CD14-positive monocyte (primary cell): Measurements from ENCODE around the gene CALML3. TPM values are rescaled to one million over a fixed set of nuclear protein-coding genes. Genes with fewer than 3 reads are reported as not detected.

ENCODE experiments used
- DNase-seq, 3 donors: peaks; one replicate each; pipeline ENCODE4 v3.0.0-alpha.2; 2011 to 2022
- H2AFZ ChIP-seq: 2 replicates; pipeline ENCODE4 v1.6.0; 2012; ENCODE audit warnings: mild to moderate bottlenecking, low read depth, low read length, inconsistent platforms; ENCODE audit not compliant: insufficient read depth, poor library complexity, severe bottlenecking
- H3K27ac ChIP-seq, 2 donors: 1 replicate in 1 of 2; 2 replicates in 1 of 2; pipeline ENCODE4 v1.5.1; 2012 to 2013; ENCODE audit warnings: low read length in 2 of 2, control low read depth in 1 of 2, inconsistent platforms in 1 of 2, low read depth in 1 of 2, mild to moderate bottlenecking in 1 of 2
- H3K27me3 ChIP-seq, 2 donors: one replicate each; pipeline versions ENCODE4 v1.6.0 to v1.6.1; 2011 to 2013; ENCODE audit warnings: low read length in 2 of 2; ENCODE audit not compliant: control insufficient read depth in 2 of 2, insufficient read depth in 2 of 2
- H3K36me3 ChIP-seq, 2 donors: replicated peaks in 1 of 2; 1 replicate in 1 of 2; 2 replicates in 1 of 2; pipeline versions ENCODE4 v1.5.1 to v1.6.1; 2012 to 2013; ENCODE audit warnings: low read length in 2 of 2, control low read depth in 1 of 2, inconsistent platforms in 1 of 2, mild to moderate bottlenecking in 1 of 2; ENCODE audit not compliant: insufficient read depth in 2 of 2, control insufficient read depth in 1 of 2
- H3K4me1 ChIP-seq, 2 donors: 1 replicate in 1 of 2; 2 replicates in 1 of 2; pipeline versions ENCODE4 v1.5.1 to v1.6.1; 2012 to 2013; ENCODE audit warnings: low read length in 2 of 2, control low read depth in 1 of 2, inconsistent platforms in 1 of 2, mild to moderate bottlenecking in 1 of 2, moderate library complexity in 1 of 2; ENCODE audit not compliant: insufficient read depth in 2 of 2, control insufficient read depth in 1 of 2
- H3K4me2 ChIP-seq: replicated peaks from 2 replicates; pipeline ENCODE3; 2012; ENCODE audit warnings: low read length, moderate library complexity, mild to moderate bottlenecking; ENCODE audit not compliant: poor library complexity, severe bottlenecking; ENCODE audit errors: extremely low read depth
- H3K4me3 ChIP-seq, 3 experiments: fragments of 200-600 bp in 1 of 3; sonication (generic) in 1 of 3; replicated peaks in 1 of 3; 1 replicate in 2 of 3; 2 replicates in 1 of 3; pipeline ENCODE4 v1.5.1; 2011 to 2013; ENCODE audit warnings: low read length in 3 of 3, mild to moderate bottlenecking in 3 of 3, control low read depth in 2 of 3, low read depth in 2 of 3, inconsistent platforms in 1 of 3, moderate library complexity in 1 of 3
- H3K79me2 ChIP-seq: 2 replicates; pipeline ENCODE4 v1.6.0; 2012; ENCODE audit warnings: mild to moderate bottlenecking, control low read depth, inconsistent platforms, low read length, moderate library complexity; ENCODE audit not compliant: insufficient read depth
- H3K9ac ChIP-seq: 2 replicates; pipeline ENCODE4 v1.6.0; 2017; ENCODE audit warnings: low read length, mild to moderate bottlenecking; ENCODE audit not compliant: insufficient read depth, poor library complexity, severe bottlenecking
- H3K9me3 ChIP-seq, 2 donors: replicated peaks in 1 of 2; 1 replicate in 1 of 2; 2 replicates in 1 of 2; pipeline versions ENCODE4 v1.5.1 to v1.6.1; 2012 to 2013; ENCODE audit warnings: low read length in 2 of 2, control low read depth in 1 of 2; ENCODE audit not compliant: control insufficient read depth in 1 of 2, insufficient read depth in 1 of 2
- H4K20me1 ChIP-seq: 2 replicates; pipeline ENCODE4 v1.6.0; 2012; ENCODE audit warnings: mild to moderate bottlenecking, low read length, control low read depth, moderate library complexity; ENCODE audit not compliant: insufficient read depth
- H3K27ac Mint-ChIP-seq, 7 donors: one replicate each; pipeline ENCODE4 v1.8.0; 2020; ENCODE audit warnings: mild to moderate bottlenecking in 7 of 7, mixed read lengths in 7 of 7, moderate library complexity in 6 of 7, inconsistent platforms in 2 of 7
- H3K27me3 Mint-ChIP-seq, 3 donors: one replicate each; pipeline ENCODE4 v1.8.0; 2021 to 2022; ENCODE audit warnings: low read depth in 3 of 3, mild to moderate bottlenecking in 3 of 3, mixed read lengths in 3 of 3, moderate library complexity in 3 of 3, inconsistent platforms in 1 of 3
- H3K36me3 Mint-ChIP-seq, 2 donors: one replicate each; pipeline ENCODE4 v1.8.0; 2020; ENCODE audit warnings: mixed read lengths in 2 of 2, inconsistent platforms in 1 of 2, mild to moderate bottlenecking in 1 of 2
- H3K4me1 Mint-ChIP-seq: one replicate; pipeline ENCODE4 v1.8.0; 2020; ENCODE audit warnings: mild to moderate bottlenecking, mixed read lengths
- H3K4me3 Mint-ChIP-seq, 2 donors: one replicate each; pipeline ENCODE4 v1.8.0; 2020; ENCODE audit warnings: mild to moderate bottlenecking in 2 of 2, mixed read lengths in 2 of 2, moderate library complexity in 1 of 2
- H3K9me3 Mint-ChIP-seq, 7 donors: one replicate each; pipeline ENCODE4 v1.8.0; 2020 to 2022; ENCODE audit warnings: mixed read lengths in 7 of 7, mild to moderate bottlenecking in 6 of 7, moderate library complexity in 6 of 7, inconsistent platforms in 2 of 7
- WGBS: methylation state at CpG from one replicate; pipeline ENCODE4 v1.1.5; 2013; ENCODE audit warnings: missing lambda C conversion rate; ENCODE audit not compliant: insufficient coverage; 5-methylcytosine and 5-hydroxymethylcytosine counted together
- intact Hi-C, 2 donors: fragments of 100-400 bp; cut with micrococcal nuclease; formaldehyde crosslinking; loops; one replicate each; pipeline versions ENCODE4 v1.15.0 to v1.15.1; 2023
- polyA plus RNA-seq, 3 donors: library from polyadenylated mRNA; depleted of rRNA in 1 of 3; unstranded in 2 of 3; stranded (reverse) in 1 of 3; fragments of 300-500 nt in 2 of 3; fragments of >200 nt in 1 of 3; fragmentation: Illumina TruSeq in 2 of 3; gene quantifications; 1 replicate in 2 of 3; 2 replicates in 1 of 3; pipeline ENCODE4 v1.2.3, GENCODE V29; 2012 to 2021
- TF ChIP-seq, protein P1 (sequence below): fragments of 200-600 bp; IDR thresholded peaks from one replicate; pipeline ENCODE4 v1.8.0; 2022; ENCODE audit warnings: antibody characterized with exemption, mild to moderate bottlenecking

CALML3 gene
- polyA plus RNA-seq, 3 donors: not detected

DNA sequence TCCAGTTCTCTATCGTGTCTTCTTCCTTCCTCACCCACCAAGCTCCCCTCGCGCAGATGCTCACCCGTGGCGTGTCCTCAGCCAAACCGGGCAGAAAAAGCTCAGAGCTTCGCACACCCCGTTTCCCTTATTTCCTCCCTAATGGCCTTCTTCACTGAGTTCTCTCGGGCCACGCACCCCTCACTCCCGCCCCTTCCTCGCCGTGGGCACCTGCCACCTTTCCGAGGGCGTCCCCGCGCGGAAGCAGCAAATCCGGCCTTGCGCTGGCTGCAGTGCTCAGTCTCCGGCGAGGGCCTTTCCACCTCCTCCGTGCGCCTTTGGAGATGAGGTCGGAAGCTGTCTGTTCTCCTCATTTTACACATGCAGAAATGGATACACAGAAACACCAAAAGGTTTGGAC is 12.4 kb upstream of the CALML3 start:
- H3K79me2 ChIP-seq: no peaks in the 10 kb centered on the region
- intact Hi-C loops: no loop called here
- no peaks in the 10 kb centered on the region for H3K9me3 Mint-ChIP-seq
- no peaks in the 10 kb centered on the region for H3K4me1 ChIP-seq
- TF ChIP-seq, protein P1, sequence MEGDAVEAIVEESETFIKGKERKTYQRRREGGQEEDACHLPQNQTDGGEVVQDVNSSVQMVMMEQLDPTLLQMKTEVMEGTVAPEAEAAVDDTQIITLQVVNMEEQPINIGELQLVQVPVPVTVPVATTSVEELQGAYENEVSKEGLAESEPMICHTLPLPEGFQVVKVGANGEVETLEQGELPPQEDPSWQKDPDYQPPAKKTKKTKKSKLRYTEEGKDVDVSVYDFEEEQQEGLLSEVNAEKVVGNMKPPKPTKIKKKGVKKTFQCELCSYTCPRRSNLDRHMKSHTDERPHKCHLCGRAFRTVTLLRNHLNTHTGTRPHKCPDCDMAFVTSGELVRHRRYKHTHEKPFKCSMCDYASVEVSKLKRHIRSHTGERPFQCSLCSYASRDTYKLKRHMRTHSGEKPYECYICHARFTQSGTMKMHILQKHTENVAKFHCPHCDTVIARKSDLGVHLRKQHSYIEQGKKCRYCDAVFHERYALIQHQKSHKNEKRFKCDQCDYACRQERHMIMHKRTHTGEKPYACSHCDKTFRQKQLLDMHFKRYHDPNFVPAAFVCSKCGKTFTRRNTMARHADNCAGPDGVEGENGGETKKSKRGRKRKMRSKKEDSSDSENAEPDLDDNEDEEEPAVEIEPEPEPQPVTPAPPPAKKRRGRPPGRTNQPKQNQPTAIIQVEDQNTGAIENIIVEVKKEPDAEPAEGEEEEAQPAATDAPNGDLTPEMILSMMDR: no peak
- no peak for DNase-seq
- peak overlapping the region in 1 of 7 donors; percentile 62 for H3K27ac Mint-ChIP-seq
- H3K27me3 ChIP-seq: no peaks in the 10 kb centered on the region
- no peak overlapping the region for H3K4me3 Mint-ChIP-seq
- H3K4me2 ChIP-seq: no peak overlapping the region
- H3K9ac ChIP-seq: no peak overlapping the region
- no peaks in the 10 kb centered on the region for H3K36me3 ChIP-seq
- H4K20me1 ChIP-seq: no peaks in the 10 kb centered on the region
- no peaks in the 10 kb centered on the region for H3K36me3 Mint-ChIP-seq
- no peak overlapping the region for H2AFZ ChIP-seq
- H3K27ac ChIP-seq: no peak overlapping the region
- H3K4me3 ChIP-seq: no peak overlapping the region
- no peaks in the 10 kb centered on the region for H3K9me3 ChIP-seq
- peaks cover 4 to 11% (median 5%) of the 10 kb centered on the region in 3 donors for H3K27me3 Mint-ChIP-seq
- 95% methylated on average over 22 of the region's 25 CpGs for WGBS
- peaks cover 4% of the 10 kb centered on the region for H3K4me1 Mint-ChIP-seq

DNA sequence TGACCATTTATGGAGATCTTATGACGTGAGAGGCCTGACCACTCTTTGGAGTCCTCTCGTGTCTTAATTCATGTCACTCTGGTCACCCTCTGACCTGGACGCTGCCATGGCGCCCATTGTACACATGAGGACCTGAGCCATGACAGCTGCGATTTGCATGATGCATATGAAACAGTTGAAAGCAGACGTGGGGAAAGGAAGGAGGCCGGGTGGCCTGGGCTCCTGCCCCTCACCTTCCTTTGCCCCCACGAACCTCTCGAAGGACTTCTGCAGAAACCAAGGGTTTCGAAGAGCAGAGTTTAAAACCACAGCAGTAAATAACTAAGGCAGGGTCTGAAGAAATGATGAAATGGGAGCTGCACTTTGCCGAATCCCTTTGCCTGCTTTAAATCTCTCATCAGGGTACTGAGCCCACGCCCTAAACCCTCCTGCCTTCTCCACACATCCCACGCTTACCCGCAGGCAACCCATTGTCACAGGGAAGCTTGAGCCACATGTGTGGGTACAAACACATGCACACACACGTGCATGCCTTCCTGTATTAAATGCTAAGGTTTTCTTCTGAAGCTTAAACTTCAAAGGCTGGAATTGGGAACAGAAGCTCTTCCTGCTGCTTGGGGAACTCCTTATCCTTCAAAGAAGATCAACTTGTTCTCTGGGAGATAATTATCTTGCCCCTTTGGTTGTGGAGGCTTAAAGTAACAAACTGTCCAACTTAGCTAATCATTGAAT is 11.7 kb upstream of the CALML3 start:
- Mint-ChIP-seq H3K27me3 (peaks cover 4 to 7% (median 5%) of the 10 kb centered on the region in 3 donors), H3K4me1 (peaks cover 4% of the 10 kb centered on the region), H3K36me3 (no peaks in the 10 kb centered on the region), H3K4me3 (no peak overlapping the region), H3K27ac (no peak overlapping the region), H3K9me3 (no peaks in the 10 kb centered on the region)
- intact Hi-C loops: no loop called here
- TF ChIP-seq, protein P1: no peak
- DNase-seq: no peak
- 84% methylated on average over 8 of the region's 15 CpGs for WGBS
- H3K4me1 ChIP-seq: no peaks in the 10 kb centered on the region
- H3K4me3 ChIP-seq: no peak overlapping the region
- no peak overlapping the region for H3K27ac ChIP-seq
- no peaks in the 10 kb centered on the region for H3K36me3 ChIP-seq
- no peaks in the 10 kb centered on the region for H4K20me1 ChIP-seq
- H3K9me3 ChIP-seq: no peaks in the 10 kb centered on the region
- H3K9ac ChIP-seq: no peak overlapping the region
- no peak overlapping the region for H2AFZ ChIP-seq
- no peaks in the 10 kb centered on the region for H3K27me3 ChIP-seq
- no peaks in the 10 kb centered on the region for H3K79me2 ChIP-seq
- no peak overlapping the region for H3K4me2 ChIP-seq
